SK-N-SH (cell line): ENCODE measurements around the gene TPSB2. TPM values are rescaled to one million over a fixed set of nuclear protein-coding genes. Genes with fewer than 3 reads are reported as not detected.
"Not testable (repeated sequence)": the region's sequence is repeated elsewhere in the genome, so short reads cannot be mapped to it uniquely, and the experiment has no call there.

Experiments
- CTCF ChIA-PET: fragments of 300-600, 350-600 bp; formaldehyde crosslinking; extraction: SDS; loops from one replicate; lab custom pipeline; 2021; lab: Yijun Ruan, JAX
- POLR2A ChIA-PET: fragments of 350-600 bp; sonication (Branson Sonifier 250); formaldehyde crosslinking; extraction: SDS; loops from one replicate; lab custom pipeline; 2020; ENCODE audit warnings: antibody characterized with exemption, inconsistent platforms; lab: Yijun Ruan, JAX
- DNase-seq: peaks from one replicate; pipeline ENCODE4 v3.0.0; 2012
- H2AFZ ChIP-seq: fragments of 200-600 bp; sonication (generic); 2 replicates; pipeline ENCODE4 v1.8.1; 2016; ENCODE audit warnings: antibody characterized with exemption, mild to moderate bottlenecking, low read depth
- H3F3A ChIP-seq: fragments of 200-600 bp; sonication (generic); replicated peaks from 2 replicates; pipeline ENCODE3; 2016; ENCODE audit warnings: antibody characterized with exemption, mild to moderate bottlenecking; ENCODE audit not compliant: insufficient read depth
- H3K27ac ChIP-seq, 2 experiments: fragments of 200-500 bp in 1 of 2; fragments of 200-600 bp in 1 of 2; sonication (Bioruptor generic) in 1 of 2; sonication (generic), shearing (Covaris generic) in 1 of 2; 2 replicates each; pipeline versions ENCODE4 v1.5.1 to v1.6.1; 2014 to 2016; ENCODE audit warnings: low read depth in 2 of 2, inconsistent platforms in 1 of 2, low read length in 1 of 2, mild to moderate bottlenecking in 1 of 2, mixed read lengths in 1 of 2
- H3K27me3 ChIP-seq: fragments of 200-600 bp; sonication (generic), shearing (Covaris generic); 2 replicates; pipeline ENCODE4 v1.6.1; 2016; ENCODE audit warnings: mixed run types; ENCODE audit not compliant: insufficient read depth
- H3K36me3 ChIP-seq, 2 experiments: fragments of 200-500 bp in 1 of 2; fragments of 200-600 bp in 1 of 2; sonication (Bioruptor generic) in 1 of 2; sonication (generic) in 1 of 2; replicated peaks in 1 of 2; 2 replicates each; pipeline versions ENCODE3 to v1.5.1; 2014 to 2016; ENCODE audit warnings: low read length in 1 of 2, mild to moderate bottlenecking in 1 of 2; ENCODE audit not compliant: insufficient read depth in 2 of 2, control insufficient read depth in 1 of 2
- H3K4me1 ChIP-seq, 2 experiments: fragments of 200-500 bp in 1 of 2; fragments of 200-600 bp in 1 of 2; sonication (Bioruptor generic) in 1 of 2; sonication (generic), shearing (Covaris generic) in 1 of 2; 2 replicates each; pipeline versions ENCODE4 v1.5.1 to v1.6.1; 2014 to 2016; ENCODE audit warnings: low read depth in 1 of 2, low read length in 1 of 2, mixed run types in 1 of 2; ENCODE audit not compliant: insufficient read depth in 2 of 2, control insufficient read depth in 1 of 2
- H3K4me2 ChIP-seq: fragments of 200-600 bp; sonication (generic), shearing (Covaris generic); 2 replicates; pipeline ENCODE4 v1.6.1; 2017; ENCODE audit warnings: mixed run types
- H3K4me3 ChIP-seq, 2 experiments: fragments of 200-500 bp in 1 of 2; fragments of 200-600 bp in 1 of 2; sonication (Bioruptor generic) in 1 of 2; sonication (generic), shearing (Covaris generic) in 1 of 2; 2 replicates each; pipeline versions ENCODE4 v1.5.1 to v1.8.1; 2014 to 2016; ENCODE audit warnings: low read depth in 2 of 2, inconsistent platforms in 1 of 2, low read length in 1 of 2, mild to moderate bottlenecking in 1 of 2, mixed read lengths in 1 of 2, moderate library complexity in 1 of 2
- H3K79me2 ChIP-seq: fragments of 200-600 bp; sonication (generic); 2 replicates; pipeline ENCODE4 v1.8.1; 2017; ENCODE audit warnings: mild to moderate bottlenecking; ENCODE audit not compliant: insufficient read depth
- H3K9ac ChIP-seq: fragments of 200-600 bp; sonication (generic); 2 replicates; pipeline ENCODE4 v1.6.1; 2017; ENCODE audit warnings: mixed run types
- H3K9me2 ChIP-seq: fragments of 200-600 bp; sonication (generic); 2 replicates; pipeline ENCODE4 v1.6.1; 2017; ENCODE audit warnings: mixed run types
- H3K9me3 ChIP-seq: fragments of 200-600 bp; sonication (generic); 2 replicates; pipeline ENCODE4 v1.6.1; 2017; ENCODE audit warnings: mixed run types, mild to moderate bottlenecking, moderate library complexity
- H4K20me1 ChIP-seq: fragments of 200-600 bp; sonication (generic); 2 replicates; pipeline ENCODE4 v1.6.1; 2017; ENCODE audit warnings: mild to moderate bottlenecking, mixed run types; ENCODE audit not compliant: insufficient read depth
- CHD2 ChIP-seq: fragments of 150-350 bp; IDR thresholded peaks from 2 replicates; pipeline ENCODE4 v1.6.1; 2018; ENCODE audit warnings: low read length; ENCODE audit not compliant: partially characterized antibody
- FOSL2 ChIP-seq: IDR thresholded peaks from 2 replicates; pipeline ENCODE4 v1.4.0; 2012; ENCODE audit warnings: low read depth, mild to moderate bottlenecking, moderate library complexity, borderline replicate concordance
- FOXJ3 ChIP-seq: sonication (generic); formaldehyde crosslinking; IDR thresholded peaks from 2 replicates; pipeline ENCODE4 v1.5.1; 2020; ENCODE audit warnings: mild to moderate bottlenecking, missing genetic modification reagents
- FOXM1 ChIP-seq: IDR thresholded peaks from 2 replicates; pipeline ENCODE4 v1.4.0; 2012; ENCODE audit warnings: low read depth, mild to moderate bottlenecking
- GATA2 ChIP-seq: sonication (generic); formaldehyde crosslinking; IDR thresholded peaks from 2 replicates; pipeline ENCODE4 v1.5.0; 2020; ENCODE audit warnings: mild to moderate bottlenecking, missing genetic modification reagents
- NRF1 ChIP-seq: IDR thresholded peaks from 2 replicates; pipeline ENCODE4 v1.6.1; 2012; ENCODE audit warnings: low read depth, mild to moderate bottlenecking, low read length
- POLR2AphosphoS5 ChIP-seq: IDR thresholded peaks from 2 replicates; pipeline ENCODE4 v1.6.1; 2012; ENCODE audit warnings: low read depth, low read length
- RFX5 ChIP-seq: IDR thresholded peaks from 2 replicates; pipeline ENCODE4 v1.6.1; 2012; ENCODE audit warnings: mild to moderate bottlenecking, improper control_type of control experiment, low read length
- TAF1 ChIP-seq: IDR thresholded peaks from 2 replicates; pipeline ENCODE4 v1.6.1; 2012; ENCODE audit warnings: low read depth, mild to moderate bottlenecking, low read length, moderate library complexity, borderline replicate concordance
- TCF12 ChIP-seq: IDR thresholded peaks from 2 replicates; pipeline ENCODE4 v1.4.0; 2012
- TEAD4 ChIP-seq: IDR thresholded peaks from 2 replicates; pipeline ENCODE4 v1.4.0; 2012; ENCODE audit warnings: mild to moderate bottlenecking, borderline replicate concordance; ENCODE audit not compliant: insufficient read depth
- USF1 ChIP-seq: IDR thresholded peaks from 2 replicates; pipeline ENCODE4 v1.4.0; 2012; ENCODE audit warnings: low read depth, borderline replicate concordance
- YY1 ChIP-seq: IDR thresholded peaks from 2 replicates; pipeline ENCODE4 v1.4.0; 2012; ENCODE audit warnings: low read depth, mild to moderate bottlenecking
- WGBS: methylation state at CpG from one replicate; pipeline ENCODE4 v1.1.6; 2017; ENCODE audit warnings: low lambda C conversion rate; 5-methylcytosine and 5-hydroxymethylcytosine counted together
- polyA plus RNA-seq, 3 experiments: library from polyadenylated mRNA; depleted of rRNA; stranded (reverse); fragments of >200 nt; gene quantifications; 2 replicates each; pipeline ENCODE4 v1.2.3, GENCODE V29; 2012

TPSB2 gene
- polyA plus RNA-seq, 1 of the 3 experiments (the other 2 are of a cell fraction), result not detected

GRCh38 chr16:1228227-1228626, 1.8 kb downstream of the TPSB2 start:
- CTCF ChIA-PET, POLR2A ChIA-PET, H3K79me2 ChIP-seq, H3K27ac ChIP-seq, H3K9me3 ChIP-seq, H3K4me1 ChIP-seq, H3F3A ChIP-seq, H4K20me1 ChIP-seq, H3K9me2 ChIP-seq, DNase-seq, H3K4me3 ChIP-seq, H3K36me3 ChIP-seq, H3K9ac ChIP-seq, H2AFZ ChIP-seq, H3K4me2 ChIP-seq: not testable (repeated sequence)
- WGBS, result 26% methylated on average over 5 of the region's 7 CpGs
- H3K27me3 ChIP-seq, result peaks cover 13% of the 10 kb centered on the region

- H4K20me1 ChIP-seq, DNase-seq, H3K9ac ChIP-seq, H2AFZ ChIP-seq, H3K4me3 ChIP-seq, H3K4me2 ChIP-seq, H3K79me2 ChIP-seq, H3K36me3 ChIP-seq, CTCF ChIA-PET, H3K4me1 ChIP-seq, H3K9me3 ChIP-seq, H3K27ac ChIP-seq, H3K9me2 ChIP-seq, POLR2A ChIA-PET, H3F3A ChIP-seq: not testable (repeated sequence)
- peaks cover 28% of the 10 kb centered on the region for H3K27me3 ChIP-seq
- 37% methylated on average over 3 of the region's 14 CpGs for WGBS
These were observed 3.3 kb downstream of the TPSB2 start for GRCh38 chr16:1226692-1227091.

GRCh38 chr16:1225728-1226311, 4.2 kb downstream of the TPSB2 start:
- H3F3A ChIP-seq, POLR2A ChIA-PET, H4K20me1 ChIP-seq, H3K36me3 ChIP-seq, H2AFZ ChIP-seq, H3K4me2 ChIP-seq, H3K9me3 ChIP-seq, DNase-seq, H3K4me3 ChIP-seq, H3K27ac ChIP-seq, H3K79me2 ChIP-seq, H3K4me1 ChIP-seq, H3K9ac ChIP-seq, H3K9me2 ChIP-seq: not testable (repeated sequence)
- CTCF ChIA-PET, result interaction anchor here (0.6 kb wide), 1 partner anchor 32 kb away, joined by 3 read pairs; no protein-coding TSS in a partner anchor
- whole genome bisulfite sequencing, result 32% methylated on average over 15 of the region's 24 CpGs
- peaks cover 37% of the 10 kb centered on the region for H3K27me3 ChIP-seq

- Histone ChIP-seq H3K9me3 (no peaks in the 10 kb centered on the region), H3K36me3 (no peaks in the 10 kb centered on the region), H3K27ac (no peak within 1 kb of the TSS), H3K4me3 (no peak within 1 kb of the TSS), H2AFZ (no peak within 1 kb of the TSS), H3K4me2 (no peak within 1 kb of the TSS), H3F3A (no peaks in the 10 kb centered on the region), H3K4me1 (no peaks in the 10 kb centered on the region), H3K9me2 (no peaks in the 10 kb centered on the region), H3K9ac (no peak within 1 kb of the TSS), H3K27me3 (peaks cover 45% of the 10 kb centered on the region), H3K79me2 (no peaks in the 10 kb centered on the region), H4K20me1 (0 out of 2 replicates have a peak, but pooled peaks cover 8% of the 10 kb centered on the region)
- 40% methylated on average over 6 of the region's 10 CpGs for WGBS
- CTCF ChIA-PET, result interaction anchor here (1.0 kb wide), 1 partner anchor 31 kb away, joined by 4 read pairs; no protein-coding TSS in a partner anchor
- DNase-seq, result no peak
- POLR2A ChIA-PET, result no interaction called here
- TF ChIP-seq FOXM1, result no peak
- no peak for TF ChIP-seq YY1
- TF ChIP-seq GATA2 (CRISPR knock-in tag), result no peak
- no peak for TF ChIP-seq TEAD4
- no peak for TF ChIP-seq NRF1
- no peak for TF ChIP-seq TAF1
- no peak for TF ChIP-seq CHD2
- TF ChIP-seq FOSL2, result no peak
- no peak for TF ChIP-seq POLR2AphosphoS5
- TF ChIP-seq TCF12, result no peak
- no peak for TF ChIP-seq RFX5
- no peak for TF ChIP-seq USF1
- no peak for TF ChIP-seq FOXJ3
These were observed 4.9 kb downstream of the TPSB2 start, which contains the start of gene TPSG1 for GRCh38 chr16:1225051-1225451. TSS of gene TPSG1 (minus strand) at chr16:1225268. CDS start at chr16:1225252, 16 bp downstream.
